Stimulated activated CD8-positive, alpha-beta memory T cell treated with anti-CD3 and anti-CD28 coated beads, Interleukin-12 subunit alpha, Interleukin-12 subunit beta, amount 100 ng/mL, for 24 hours (primary cell): Measurements from ENCODE around the gene FNDC3A.
"Not testable (repeated sequence)": the region's sequence is repeated elsewhere in the genome, so short reads cannot be mapped to it uniquely, and the experiment has no call there.

Experiments used
- DNase-seq: peaks from one replicate; pipeline ENCODE4 v3.0.0-alpha.2; 2020; ENCODE audit errors: extremely low read depth

The FNDC3A gene

GRCh38 chr13:49030213-49030612, 54.5 kb downstream of the FNDC3A start:
- no peak for DNase-seq

GRCh38 chr13:49040872-49041271, 65.2 kb downstream of the FNDC3A start:
- no peak for DNase-seq

GRCh38 chr13:49042476-49042875, 66.8 kb downstream of the FNDC3A start:
- DNase-seq: no peak

- no peak for DNase-seq
Measured at GRCh38 chr13:49044008-49044407, 68.3 kb downstream of the FNDC3A start.

GRCh38 chr13:49044836-49045235, 69.1 kb downstream of the FNDC3A start:
- no peak for DNase-seq

- no peak for DNase-seq
Measured at GRCh38 chr13:49046002-49046401, 70.3 kb downstream of the FNDC3A start.

- no peak for DNase-seq
Measured at GRCh38 chr13:49046519-49046918, 70.8 kb downstream of the FNDC3A start.

- no peak for DNase-seq
Measured at GRCh38 chr13:49052813-49053212, 77.1 kb downstream of the FNDC3A start.

GRCh38 chr13:49053215-49053614, 77.5 kb downstream of the FNDC3A start:
- DNase-seq: no peak

- DNase-seq: no peak
Measured at GRCh38 chr13:49053906-49054305, 78.2 kb downstream of the FNDC3A start.

GRCh38 chr13:49055021-49055420, 79.3 kb downstream of the FNDC3A start:
- no peak for DNase-seq

- DNase-seq: no peak
Measured at GRCh38 chr13:49057176-49057575, 81.5 kb downstream of the FNDC3A start.

- DNase-seq: no peak
Measured at GRCh38 chr13:49058761-49059160, 83.0 kb downstream of the FNDC3A start.

- no peak for DNase-seq
Measured at GRCh38 chr13:49060678-49061387, 85.1 kb downstream of the FNDC3A start.

GRCh38 chr13:49061388-49061752, 85.7 kb downstream of the FNDC3A start:
- not testable (repeated sequence) for DNase-seq

- no peak for DNase-seq
Measured at GRCh38 chr13:49062297-49062896, 86.7 kb downstream of the FNDC3A start.

GRCh38 chr13:49063011-49063410, 87.3 kb downstream of the FNDC3A start:
- DNase-seq: no peak

- no peak for DNase-seq
Measured at GRCh38 chr13:49063497-49063896, 87.8 kb downstream of the FNDC3A start.

GRCh38 chr13:49064476-49064875, 88.8 kb downstream of the FNDC3A start:
- DNase-seq: no peak

- no peak for DNase-seq
Measured at GRCh38 chr13:49066856-49067255, 91.1 kb downstream of the FNDC3A start.

- DNase-seq: not testable (repeated sequence)
Measured at GRCh38 chr13:49068498-49068897, 92.8 kb downstream of the FNDC3A start.

- not testable (repeated sequence) for DNase-seq
Measured at GRCh38 chr13:49070021-49070420, 94.3 kb downstream of the FNDC3A start.

GRCh38 chr13:49071341-49071937, 95.7 kb downstream of the FNDC3A start:
- no peak for DNase-seq
